IMR-90 (cell line): ENCODE measurements around the gene HDGFL2.

Experiments
- CEBPB ChIP-seq: IDR thresholded peaks from 2 replicates; pipeline ENCODE4 v1.6.1; 2012; ENCODE audit warnings: low read depth, low read length, improper control_type of control experiment
- CHD1 ChIP-seq: IDR thresholded peaks from 2 replicates; pipeline ENCODE4 v1.6.1; 2012; ENCODE audit warnings: low read depth, low read length, improper control_type of control experiment
- CTCF ChIP-seq: conservative IDR thresholded peaks from 2 replicates; pipeline ENCODE4 v1.5.1; 2012; ENCODE audit warnings: mild to moderate bottlenecking, low read depth, low read length, improper control_type of control experiment
- ELK1 ChIP-seq: fragments of 150-350 bp; IDR thresholded peaks from 2 replicates; pipeline ENCODE4 v1.6.1; 2016; ENCODE audit warnings: low read depth, mild to moderate bottlenecking, low read length, moderate library complexity, borderline replicate concordance
- FOS ChIP-seq: fragments of 150-350 bp; IDR thresholded peaks from 2 replicates; pipeline ENCODE4 v1.6.1; 2016; ENCODE audit warnings: low read depth, low read length
- MAFK ChIP-seq: IDR thresholded peaks from 2 replicates; pipeline ENCODE4 v1.6.1; 2012; ENCODE audit warnings: low read depth, low read length, improper control_type of control experiment
- MAZ ChIP-seq: IDR thresholded peaks from 2 replicates; pipeline ENCODE4 v1.6.1; 2012; ENCODE audit warnings: low read depth, mild to moderate bottlenecking, low read length, improper control_type of control experiment, moderate library complexity, borderline replicate concordance
- POLR2A ChIP-seq: IDR thresholded peaks from 2 replicates; pipeline ENCODE4 v1.6.1; 2012; ENCODE audit warnings: mild to moderate bottlenecking, low read depth, low read length
- RAD21 ChIP-seq: IDR thresholded peaks from 2 replicates; pipeline ENCODE4 v1.6.1; 2012; ENCODE audit warnings: low read length, improper control_type of control experiment
- RCOR1 ChIP-seq: IDR thresholded peaks from 2 replicates; pipeline ENCODE4 v1.6.1; 2012; ENCODE audit warnings: mild to moderate bottlenecking, low read length, improper control_type of control experiment; ENCODE audit not compliant: insufficient replicate concordance
- RFX5 ChIP-seq: IDR thresholded peaks from 2 replicates; pipeline ENCODE4 v1.8.0; 2012; ENCODE audit warnings: low read depth, mild to moderate bottlenecking, low read length, moderate library complexity
- SMC3 ChIP-seq: fragments of 150-350 bp; IDR thresholded peaks from 2 replicates; pipeline ENCODE4 v1.6.1; 2016; ENCODE audit warnings: low read depth, mild to moderate bottlenecking, antibody characterized with exemption, low read length, moderate library complexity

- TF ChIP-seq CTCF (no peak), SMC3 (no peak), RCOR1 (no peak), RAD21 (no peak), POLR2A (no peak), MAFK (no peak), FOS (no peak), RFX5 (no peak), CHD1 (no peak), MAZ (no peak), ELK1 (no peak), CEBPB (no peak)
Measured at GRCh38 chr19:4504297-4504701, 32.2 kb downstream of the HDGFL2 start.
